OCI-LY7 (cell line): ENCODE measurements around the gene ASB15. TPM values are rescaled to one million over a fixed set of nuclear protein-coding genes. Genes with fewer than 3 reads are reported as not detected.

Source experiments
- BruUV-seq: library from RNA; stranded (reverse); fragments of 400-500 nt; replicated peaks from 2 replicates; lab custom pipeline; 2021; lab: Mats Ljungman, UMichigan
- CTCF ChIA-PET: fragments of 300-600 bp; sonication (Branson Sonifier 250); formaldehyde crosslinking; loops from one replicate; lab custom pipeline; 2022; ENCODE audit warnings: antibody characterized with exemption; ENCODE audit not compliant: unreplicated experiment; lab: Charles Lee
- POLR2A ChIA-PET: fragments of 300-600 bp; sonication (Branson Sonifier 250); formaldehyde crosslinking; loops from one replicate; lab custom pipeline; 2022; ENCODE audit warnings: antibody characterized with exemption; lab: Charles Lee
- DNase-seq: peaks from one replicate; pipeline ENCODE4 v3.0.0-alpha.2; 2015; ENCODE audit warnings: low spot score
- H2AFZ ChIP-seq: fragments of 200-600 bp; sonication (generic), shearing (Covaris generic); 2 replicates; pipeline ENCODE4 v1.6.1; 2014; ENCODE audit warnings: mild to moderate bottlenecking, antibody characterized with exemption, low read length, moderate library complexity
- H3K27ac ChIP-seq: fragments of 200-600 bp; sonication (generic); 2 replicates; pipeline ENCODE4 v1.5.1; 2014; ENCODE audit warnings: mixed run types, low read depth, mild to moderate bottlenecking, moderate library complexity, low read length, inconsistent platforms; ENCODE audit not compliant: poor library complexity, severe bottlenecking
- H3K36me3 ChIP-seq: fragments of 200-600 bp; sonication (generic); 2 replicates; pipeline ENCODE4 v1.6.1; 2014; ENCODE audit warnings: mild to moderate bottlenecking, antibody characterized with exemption, low read length, moderate library complexity, mixed read lengths; ENCODE audit not compliant: insufficient read depth
- H3K4me1 ChIP-seq: fragments of 200-600 bp; sonication (generic); 2 replicates; pipeline ENCODE4 v1.5.1; 2014; ENCODE audit warnings: mild to moderate bottlenecking, low read length; ENCODE audit not compliant: insufficient read depth, poor library complexity, severe bottlenecking
- H3K4me2 ChIP-seq: fragments of 200-600 bp; sonication (generic); 2 replicates; pipeline ENCODE4 v1.6.1; 2014; ENCODE audit warnings: mild to moderate bottlenecking, low read length
- H3K4me3 ChIP-seq: fragments of 200-600 bp; sonication (generic); 2 replicates; pipeline ENCODE4 v1.5.1; 2014; ENCODE audit warnings: mild to moderate bottlenecking, low read depth, low read length; ENCODE audit not compliant: poor library complexity, severe bottlenecking
- H3K79me2 ChIP-seq: fragments of 200-600 bp; sonication (generic); 2 replicates; pipeline ENCODE4 v1.6.1; 2016; ENCODE audit warnings: low read depth, mild to moderate bottlenecking, low read length, moderate library complexity, mixed read lengths; ENCODE audit not compliant: insufficient read depth
- H3K9me2 ChIP-seq: fragments of 200-600 bp; sonication (generic); 2 replicates; pipeline ENCODE4 v1.6.1; 2016; ENCODE audit warnings: mild to moderate bottlenecking, low read length, mixed read lengths; ENCODE audit not compliant: insufficient read depth
- H3K9me3 ChIP-seq: fragments of 200-600 bp; sonication (generic); 2 replicates; pipeline ENCODE4 v1.6.1; 2014; ENCODE audit warnings: mild to moderate bottlenecking, mixed run types, low read length, mixed read lengths
- H4K20me1 ChIP-seq: fragments of 200-600 bp; sonication (generic); 2 replicates; pipeline ENCODE4 v1.6.1; 2014; ENCODE audit warnings: mild to moderate bottlenecking, antibody characterized with exemption, low read length, moderate library complexity, mixed read lengths; ENCODE audit not compliant: insufficient read depth
- CTCF ChIP-seq: fragments of 200-600 bp; sonication (generic); conservative IDR thresholded peaks from 2 replicates; pipeline ENCODE4 v1.5.1; 2014; ENCODE audit warnings: mild to moderate bottlenecking, antibody characterized with exemption, low read length, moderate library complexity, mixed read lengths
- EZH2phosphoT487 ChIP-seq: fragments of 200-600 bp; sonication (generic); IDR thresholded peaks from 2 replicates; pipeline ENCODE4 v1.6.1; 2018; ENCODE audit warnings: low read depth, borderline replicate concordance, mild to moderate bottlenecking, mixed run types, antibody characterized with exemption, low read length, moderate library complexity, mixed read lengths
- intact Hi-C: fragments of 100-400 bp; cut with micrococcal nuclease; formaldehyde crosslinking; loops from one replicate; pipeline ENCODE4 v1.10.0; 2022; ENCODE audit not compliant: unreplicated experiment
- total RNA-seq, 2 experiments: library from RNA; depleted of rRNA in 1 of 2; stranded (reverse); fragments of >200 nt in 1 of 2; shearing (Covaris generic) in 1 of 2; gene quantifications; 2 replicates each; pipeline ENCODE4 v1.2.3, GENCODE V29; 2014 to 2022

The ASB15 gene
- total RNA-seq, 2 experiments from 2014 or later: not detected

DNA sequence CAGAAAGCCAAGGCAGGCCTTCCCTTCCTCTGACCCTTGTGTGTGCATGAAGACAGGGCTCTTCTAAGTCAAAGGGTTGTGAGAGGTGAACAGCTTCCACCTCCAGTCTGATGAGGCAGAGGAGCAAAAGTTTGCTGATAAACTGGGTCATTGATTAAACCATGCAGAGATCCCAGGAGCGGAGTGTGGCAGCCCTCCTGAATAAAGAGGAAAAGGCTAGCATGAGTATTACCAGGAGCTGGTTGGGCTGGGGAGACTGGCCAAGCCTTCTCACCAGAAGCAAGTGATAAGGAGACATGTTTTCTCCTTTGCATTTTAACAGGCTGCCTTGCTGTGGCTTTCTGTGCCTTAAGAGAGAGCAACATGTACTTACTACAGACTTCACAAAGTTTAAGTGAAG lies 64.3 kb downstream of the ASB15 start:
- DNase-seq: no peak
- Histone ChIP-seq H3K4me3 (no peak overlapping the region), H3K9me3 (no peaks in the 10 kb centered on the region), H3K4me1 (no peaks in the 10 kb centered on the region), H3K4me2 (no peak overlapping the region), H2AFZ (no peak overlapping the region), H3K27ac (no peak overlapping the region), H3K79me2 (no peaks in the 10 kb centered on the region), H3K9me2 (no peaks in the 10 kb centered on the region), H3K36me3 (no peaks in the 10 kb centered on the region), H4K20me1 (no peaks in the 10 kb centered on the region)
- POLR2A ChIA-PET: interaction anchor here (0.9 to 1.0 kb wide), 2 partner anchors 12 to 24 kb away, joined by 3 to 4 read pairs; no protein-coding TSS in a partner anchor
- no peak for TF ChIP-seq EZH2phosphoT487
- TF ChIP-seq CTCF: no peak
- intact Hi-C loops: no loop called here
- CTCF ChIA-PET: no interaction called here
- no TSS peak for BruUV-seq

GRCh38 chr7:123666492-123666891 lies 64.9 kb downstream of the ASB15 start:
- Histone ChIP-seq H3K9me2 (no peaks in the 10 kb centered on the region), H3K4me1 (no peaks in the 10 kb centered on the region), H3K4me3 (no peak overlapping the region), H3K79me2 (no peaks in the 10 kb centered on the region), H3K27ac (no peak overlapping the region), H3K4me2 (no peak overlapping the region), H4K20me1 (no peaks in the 10 kb centered on the region), H3K9me3 (no peaks in the 10 kb centered on the region), H2AFZ (no peak overlapping the region), H3K36me3 (no peaks in the 10 kb centered on the region)
- POLR2A ChIA-PET: interaction anchor here (0.6 to 1.0 kb wide), 2 partner anchors 9 to 12 kb away, joined by 4 to 9 read pairs; no protein-coding TSS in a partner anchor
- TF ChIP-seq EZH2phosphoT487 (no peak), CTCF (no peak)
- intact Hi-C loops: no loop called here
- no peak for DNase-seq
- CTCF ChIA-PET: no interaction called here
- no TSS peak for BruUV-seq

DNA sequence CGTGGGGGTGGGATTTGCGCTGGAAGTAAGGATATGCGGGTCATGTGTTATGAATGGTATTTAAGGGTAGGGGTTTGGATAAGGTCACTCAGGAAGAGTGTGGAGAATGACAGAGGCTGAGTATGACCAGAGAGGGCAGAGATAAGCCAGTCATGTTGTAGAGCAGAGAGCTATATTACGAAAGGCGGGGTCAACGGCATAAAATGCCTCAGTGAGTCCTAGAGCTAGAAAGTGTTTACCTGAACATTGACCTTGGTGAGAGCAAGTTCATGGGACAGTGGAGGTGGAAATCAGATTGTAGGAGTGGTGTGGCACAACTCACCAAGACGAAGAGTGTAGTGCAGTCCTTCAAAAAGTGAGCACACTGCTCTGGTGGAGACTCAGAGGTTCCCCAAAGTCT lies 67.9 kb downstream of the ASB15 start:
- H3K79me2 ChIP-seq: no peaks in the 10 kb centered on the region
- no peaks in the 10 kb centered on the region for H3K9me2 ChIP-seq
- no peak overlapping the region for H3K4me2 ChIP-seq
- TF ChIP-seq CTCF: no peak
- no peak for TF ChIP-seq EZH2phosphoT487
- intact Hi-C loops: no loop called here
- DNase-seq: no peak
- CTCF ChIA-PET: no interaction called here
- H3K9me3 ChIP-seq: no peaks in the 10 kb centered on the region
- no TSS peak for BruUV-seq
- H2AFZ ChIP-seq: no peak overlapping the region
- no peak overlapping the region for H3K4me3 ChIP-seq
- H4K20me1 ChIP-seq: no peaks in the 10 kb centered on the region
- no peaks in the 10 kb centered on the region for H3K4me1 ChIP-seq
- H3K36me3 ChIP-seq: no peaks in the 10 kb centered on the region
- POLR2A ChIA-PET: interaction anchor here (0.6 kb wide), 1 partner anchor 123 kb away, joined by 3 read pairs; no protein-coding TSS in a partner anchor
- no peak overlapping the region for H3K27ac ChIP-seq
